GM10248 (cell line): ENCODE measurements around the gene LRRN4.

Source experiments
- CTCF ChIA-PET: fragments of 300-600 bp; sonication (Branson Sonifier 250); formaldehyde crosslinking; extraction: SDS; loops from one replicate; lab custom pipeline; 2021; ENCODE audit warnings: antibody characterized with exemption; lab: Yijun Ruan, JAX
- POLR2A ChIA-PET: fragments of 350-650 bp; sonication (Branson Sonifier 250); formaldehyde crosslinking; extraction: SDS; loops from one replicate; lab custom pipeline; 2020; ENCODE audit warnings: antibody characterized with exemption; lab: Yijun Ruan, JAX
- DNase-seq: peaks from one replicate; pipeline ENCODE4 v3.0.0; 2012; ENCODE audit errors: extremely low spot score
- TF ChIP-seq, protein P1 (sequence below): IDR thresholded peaks from 2 replicates; pipeline ENCODE4 v1.5.1; 2012; ENCODE audit warnings: mild to moderate bottlenecking, low read depth; ENCODE audit errors: extremely low read depth, missing control alignments, control extremely low read depth

Gene LRRN4

GRCh38 chr20:6053776-6054688 lies at the start of gene LRRN4:
TSS of gene LRRN4 (minus strand) at chr20:6054060. CDS start at chr20:6052799, 1,261 bp downstream.
- DNase-seq: no peak
- TF ChIP-seq, protein P1, sequence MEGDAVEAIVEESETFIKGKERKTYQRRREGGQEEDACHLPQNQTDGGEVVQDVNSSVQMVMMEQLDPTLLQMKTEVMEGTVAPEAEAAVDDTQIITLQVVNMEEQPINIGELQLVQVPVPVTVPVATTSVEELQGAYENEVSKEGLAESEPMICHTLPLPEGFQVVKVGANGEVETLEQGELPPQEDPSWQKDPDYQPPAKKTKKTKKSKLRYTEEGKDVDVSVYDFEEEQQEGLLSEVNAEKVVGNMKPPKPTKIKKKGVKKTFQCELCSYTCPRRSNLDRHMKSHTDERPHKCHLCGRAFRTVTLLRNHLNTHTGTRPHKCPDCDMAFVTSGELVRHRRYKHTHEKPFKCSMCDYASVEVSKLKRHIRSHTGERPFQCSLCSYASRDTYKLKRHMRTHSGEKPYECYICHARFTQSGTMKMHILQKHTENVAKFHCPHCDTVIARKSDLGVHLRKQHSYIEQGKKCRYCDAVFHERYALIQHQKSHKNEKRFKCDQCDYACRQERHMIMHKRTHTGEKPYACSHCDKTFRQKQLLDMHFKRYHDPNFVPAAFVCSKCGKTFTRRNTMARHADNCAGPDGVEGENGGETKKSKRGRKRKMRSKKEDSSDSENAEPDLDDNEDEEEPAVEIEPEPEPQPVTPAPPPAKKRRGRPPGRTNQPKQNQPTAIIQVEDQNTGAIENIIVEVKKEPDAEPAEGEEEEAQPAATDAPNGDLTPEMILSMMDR: no peak
- CTCF ChIA-PET: no interaction called here
- POLR2A ChIA-PET: no interaction called here

DNA sequence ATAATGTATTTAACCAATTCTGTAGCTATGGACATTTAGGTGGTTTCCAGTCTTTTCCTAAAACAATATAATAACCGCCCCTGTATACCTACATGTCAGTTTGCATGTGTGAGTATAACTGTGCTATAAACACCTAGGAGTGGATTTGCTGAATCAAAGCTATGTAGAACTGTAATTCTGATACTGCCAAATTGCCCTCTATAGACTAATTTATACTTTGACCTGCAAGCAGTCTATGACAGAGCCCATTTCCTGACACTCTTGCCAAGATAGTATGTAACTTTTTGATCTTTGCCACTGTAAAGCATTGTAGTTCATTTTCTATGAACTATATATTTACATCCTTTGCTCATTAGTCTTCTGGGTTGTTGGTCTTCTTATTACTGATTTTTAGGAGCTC lies 49.4 kb upstream of the LRRN4 start:
- ChIA-PET CTCF (no interaction called here), POLR2A (no interaction called here)
- TF ChIP-seq, protein P1: no peak
- no peak for DNase-seq

DNA sequence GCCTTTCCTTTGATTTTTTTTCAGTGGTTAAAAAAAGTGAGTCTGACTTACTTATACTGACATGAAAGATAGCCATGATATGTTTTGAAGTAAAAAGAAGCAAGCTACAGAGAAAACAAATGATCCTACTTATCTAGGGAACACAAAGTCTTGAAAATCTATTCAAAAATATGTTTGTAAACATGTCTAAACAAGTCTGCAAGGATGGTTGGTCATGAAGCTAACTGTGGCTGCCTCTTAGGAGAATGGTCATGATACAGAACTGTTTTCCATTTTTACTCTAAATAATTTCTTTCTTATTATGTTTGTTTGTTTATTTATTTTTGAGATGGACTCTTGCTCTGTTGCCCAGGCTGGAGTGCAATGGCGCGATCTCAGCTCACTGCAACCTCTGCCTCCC lies 47.5 kb upstream of the LRRN4 start:
- DNase-seq: no peak
- ChIA-PET CTCF (no interaction called here), POLR2A (no interaction called here)
- TF ChIP-seq, protein P1: no peak

DNA sequence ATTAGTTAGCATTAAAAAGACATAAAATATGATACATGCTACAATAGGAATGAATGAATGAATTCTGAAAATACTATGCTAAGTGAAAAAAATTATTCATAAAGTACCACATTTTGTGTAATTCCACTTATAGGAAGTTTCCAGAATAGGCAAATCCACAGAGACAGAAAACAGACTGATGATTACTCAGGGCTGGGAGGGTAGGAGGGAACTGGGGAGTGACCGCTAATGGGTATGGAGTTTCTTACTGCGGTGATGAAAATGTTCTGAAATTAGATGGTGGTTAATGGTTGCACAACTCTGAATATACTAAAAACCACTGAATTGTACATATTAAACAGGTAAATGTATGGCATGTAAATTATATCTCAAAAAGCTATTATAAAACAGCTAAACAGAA lies 46.4 kb upstream of the LRRN4 start:
- ChIA-PET CTCF (no interaction called here), POLR2A (no interaction called here)
- no peak for DNase-seq
- TF ChIP-seq, protein P1: no peak

GRCh38 chr20:6099819-6100218 lies 46.0 kb upstream of the LRRN4 start:
- no peak for DNase-seq
- CTCF ChIA-PET: no interaction called here
- TF ChIP-seq, protein P1: no peak
- POLR2A ChIA-PET: no interaction called here

- POLR2A ChIA-PET: no interaction called here
- DNase-seq: no peak
- CTCF ChIA-PET: no interaction called here
- TF ChIP-seq, protein P1: no peak
These were observed 41.5 kb upstream of the LRRN4 start for GRCh38 chr20:6095409-6095808.
